ENCODE results near the gene TAGLN.
A peak's percentile ranks its signal among the peaks of the same experiment; 100 is the strongest.

Gene TAGLN

GRCh38 chr11:117214404-117215110 lies 15.4 kb downstream of the TAGLN start:
- DNase-seq (ENCODE audit: low read depth, low spot score), result no peak

- no peak for DNase-seq (ENCODE audit: low read depth, low spot score)
Measured at GRCh38 chr11:117217141-117218084, 18.2 kb downstream of the TAGLN start.

GRCh38 chr11:117218133-117218915 lies 19.2 kb downstream of the TAGLN start:
- DNase-seq (ENCODE audit: low read depth, low spot score), result no peak

- DNase-seq (ENCODE audit: low read depth, low spot score), result no peak
Measured at GRCh38 chr11:117219001-117219400, 19.8 kb downstream of the TAGLN start.

- DNase-seq (ENCODE audit: low read depth, low spot score), result no peak
Measured at GRCh38 chr11:117219455-117219854, 20.3 kb downstream of the TAGLN start.

GRCh38 chr11:117219995-117220394 lies 20.8 kb downstream of the TAGLN start:
- DNase-seq (ENCODE audit: low read depth, low spot score), result no peak

GRCh38 chr11:117220568-117220967 lies 21.4 kb downstream of the TAGLN start:
- no peak for DNase-seq (ENCODE audit: low read depth, low spot score)

- DNase-seq (ENCODE audit: low read depth, low spot score), result no peak
Measured at GRCh38 chr11:117220999-117221774, 22.0 kb downstream of the TAGLN start.

- peak; percentile 79 for DNase-seq (ENCODE audit: low read depth, low spot score)
Measured at GRCh38 chr11:117221775-117222517, 22.8 kb downstream of the TAGLN start.

GRCh38 chr11:117222991-117223740 lies 24.0 kb downstream of the TAGLN start:
- DNase-seq (ENCODE audit: low read depth, low spot score), result no peak

GRCh38 chr11:117223741-117224689 lies 24.8 kb downstream of the TAGLN start:
- DNase-seq (ENCODE audit: low read depth, low spot score), result no peak

- no peak for DNase-seq (ENCODE audit: low read depth, low spot score)
Measured at GRCh38 chr11:117225553-117226170, 26.5 kb downstream of the TAGLN start.

- DNase-seq (ENCODE audit: low read depth, low spot score), result no peak
Measured at GRCh38 chr11:117226388-117227385, 27.5 kb downstream of the TAGLN start.

- DNase-seq (ENCODE audit: low read depth, low spot score), result no peak
Measured at GRCh38 chr11:117228091-117228490, 28.9 kb downstream of the TAGLN start.

GRCh38 chr11:117229411-117229810 lies 30.2 kb downstream of the TAGLN start:
- no peak for DNase-seq (ENCODE audit: low read depth, low spot score)

- DNase-seq (ENCODE audit: low read depth, low spot score), result no peak
Measured at GRCh38 chr11:117229931-117230285, 30.7 kb downstream of the TAGLN start.

All from brain pericyte (primary cell).